ENCODE measurements around the gene LAD1. TPM values are rescaled to one million over a fixed set of nuclear protein-coding genes. Genes with fewer than 3 reads are reported as not detected.
A peak's percentile ranks its signal among the peaks of the same experiment; 100 is the strongest.

Gene LAD1
- total and polyA plus RNA-seq, 9 of the 15 experiments (the other 6 are each of a cell fraction or from before 2014, with no cell fraction given): 0.31 TPM; not detected in 8

GRCh38 chr1:201436393-201436792 is 37.3 kb upstream of the LAD1 start (continued):
- TF ChIP-seq REST (IDR thresholded peaks at IDR 0.05; ENCODE audit: borderline replicate concordance) (peak; percentile 14; the same call in 1 of the 2 replicates), REST (CRISPR knock-in tag; IDR thresholded peaks at IDR 0.05; ENCODE audit: low read depth) (no peak), RAD21 (CRISPR knock-in tag; conservative IDR thresholded peaks at IDR 0.05 in 1 of 2, IDR thresholded peaks at IDR 0.05 in 1 of 2) (peak in 1 of 2 experiments; percentile 38; a peak in 2 of 4 replicates)

Measured in K562 (cell line).